OCI-LY3 (cell line): ENCODE data around the gene ZNF79.

Experiments used
- H2AFZ ChIP-seq: fragments of 200-600, 300-600 bp; shearing (Covaris generic); 2 replicates; pipeline ENCODE4 v1.6.0; 2014; ENCODE audit warnings: antibody characterized with exemption, low read depth, low read length
- H3K27ac ChIP-seq: fragments of 200-600, 300-600 bp; sonication (generic); 2 replicates; pipeline ENCODE4 v1.5.1; 2014; ENCODE audit warnings: mild to moderate bottlenecking, low read length, moderate library complexity, mixed read lengths
- H3K27me3 ChIP-seq: fragments of 200-600, 300-600 bp; sonication (generic); 2 replicates; pipeline ENCODE4 v1.6.1; 2014; ENCODE audit warnings: low read depth, low read length, mixed read lengths
- H3K36me3 ChIP-seq: fragments of 200-600, 300-600 bp; sonication (generic); replicated peaks from 2 replicates; pipeline ENCODE3; 2014; ENCODE audit warnings: low read depth, low read length, mixed read lengths
- H3K4me1 ChIP-seq: fragments of 300-600, 200-600 bp; sonication (generic); 2 replicates; pipeline ENCODE4 v1.6.1; 2014; ENCODE audit warnings: low read length, mixed read lengths
- H3K4me2 ChIP-seq: fragments of 200-600, 300-600 bp; sonication (generic); 2 replicates; pipeline ENCODE4 v1.6.1; 2014; ENCODE audit warnings: low read length, mixed read lengths
- H3K4me3 ChIP-seq: fragments of 300-600, 200-600 bp; sonication (generic); 2 replicates; pipeline ENCODE4 v1.5.1; 2014; ENCODE audit warnings: antibody characterized with exemption, mild to moderate bottlenecking, low read length, moderate library complexity
- H3K79me2 ChIP-seq: fragments of 300-600, 200-600 bp; shearing (Covaris generic); 2 replicates; pipeline ENCODE4 v1.6.1; 2014; ENCODE audit warnings: mild to moderate bottlenecking, low read length, mixed read lengths
- H3K9ac ChIP-seq: fragments of 300-600, 200-600 bp; shearing (Covaris generic); 2 replicates; pipeline ENCODE4 v1.6.0; 2014; ENCODE audit warnings: mild to moderate bottlenecking, low read length, moderate library complexity
- H3K9me3 ChIP-seq: fragments of 200-600, 300-600 bp; shearing (Covaris generic); 2 replicates; pipeline ENCODE4 v1.6.1; 2014; ENCODE audit warnings: low read length, mixed read lengths; ENCODE audit not compliant: insufficient read depth
- H4K20me1 ChIP-seq: fragments of 200-600, 300-600 bp; sonication (generic); 2 replicates; pipeline ENCODE4 v1.6.1; 2016; ENCODE audit warnings: low read length, mixed read lengths; ENCODE audit not compliant: insufficient read depth
- CTCF ChIP-seq: fragments of 200-600, 300-600 bp; sonication (generic); IDR thresholded peaks from 2 replicates; pipeline ENCODE4 v1.5.1; 2014; ENCODE audit warnings: antibody characterized with exemption, low read length, low read depth
- EZH2phosphoT487 ChIP-seq: fragments of 200-600 bp; shearing (Covaris generic); IDR thresholded peaks from 2 replicates; pipeline ENCODE4 v1.6.1; 2018; ENCODE audit warnings: antibody characterized with exemption, mixed run types, low read depth

Gene ZNF79

GRCh38 chr9:127403507-127404192, 20.5 kb upstream of the ZNF79 start:
- Histone ChIP-seq H2AFZ (no peak overlapping the region), H4K20me1 (no peaks in the 10 kb centered on the region), H3K79me2 (no peaks in the 10 kb centered on the region), H3K36me3 (peaks cover 3% of the 10 kb centered on the region), H3K27ac (no peak overlapping the region), H3K9ac (no peak overlapping the region), H3K4me2 (no peak overlapping the region), H3K4me1 (no peaks in the 10 kb centered on the region), H3K27me3 (no peaks in the 10 kb centered on the region), H3K4me3 (no peak overlapping the region), H3K9me3 (no peaks in the 10 kb centered on the region)
- TF ChIP-seq CTCF (no peak), EZH2phosphoT487 (no peak)

GRCh38 chr9:127404631-127405030, 19.6 kb upstream of the ZNF79 start:
- no peak for TF ChIP-seq CTCF
- Histone ChIP-seq H3K4me2 (no peak overlapping the region), H4K20me1 (no peaks in the 10 kb centered on the region), H3K27ac (no peak overlapping the region), H3K36me3 (peaks cover 3% of the 10 kb centered on the region), H3K79me2 (no peaks in the 10 kb centered on the region), H3K9me3 (no peaks in the 10 kb centered on the region), H3K4me1 (no peaks in the 10 kb centered on the region), H3K9ac (no peak overlapping the region), H3K27me3 (no peaks in the 10 kb centered on the region), H2AFZ (no peak overlapping the region), H3K4me3 (no peak overlapping the region)

- no peaks in the 10 kb centered on the region for H3K27me3 ChIP-seq
- H3K4me2 ChIP-seq = no peak overlapping the region
- H4K20me1 ChIP-seq = no peaks in the 10 kb centered on the region
- H2AFZ ChIP-seq = no peak overlapping the region
- H3K27ac ChIP-seq = no peak overlapping the region
- no peak for TF ChIP-seq EZH2phosphoT487
- TF ChIP-seq CTCF = no peak
- no peaks in the 10 kb centered on the region for H3K79me2 ChIP-seq
- H3K9me3 ChIP-seq = no peaks in the 10 kb centered on the region
- H3K4me1 ChIP-seq = peaks cover under 1% of the 10 kb centered on the region; the same call in 1 of the 2 replicates
- H3K36me3 ChIP-seq = peaks cover 3% of the 10 kb centered on the region
- no peak overlapping the region for H3K9ac ChIP-seq
- no peak overlapping the region for H3K4me3 ChIP-seq
Measured at GRCh38 chr9:127405344-127406125, 18.6 kb upstream of the ZNF79 start.

GRCh38 chr9:127406799-127407491, 17.2 kb upstream of the ZNF79 start:
- no peaks in the 10 kb centered on the region for H4K20me1 ChIP-seq
- no peaks in the 10 kb centered on the region for H3K79me2 ChIP-seq
- no peak overlapping the region for H2AFZ ChIP-seq
- H3K4me1 ChIP-seq = peaks cover 10% of the 10 kb centered on the region
- H3K9me3 ChIP-seq = no peaks in the 10 kb centered on the region
- H3K4me2 ChIP-seq = no peak overlapping the region
- peaks cover 3% of the 10 kb centered on the region for H3K36me3 ChIP-seq
- no peak overlapping the region for H3K9ac ChIP-seq
- no peak overlapping the region for H3K27ac ChIP-seq
- TF ChIP-seq CTCF (no peak), EZH2phosphoT487 (no peak)
- H3K4me3 ChIP-seq = no peak overlapping the region
- H3K27me3 ChIP-seq = no peaks in the 10 kb centered on the region
